Stomach (tissue), 4 donors: ENCODE results near the gene KRTCAP2.

Source experiments
- EP300 ChIP-seq: sonication (generic); formaldehyde crosslinking; IDR thresholded peaks from one replicate; pipeline ENCODE4 v1.6.1; 2017; ENCODE audit warnings: antibody characterized with exemption
- POLR2A ChIP-seq, 4 donors: fragments of 450-650 bp; IDR thresholded peaks; one replicate each; pipeline ENCODE4 v1.6.1; 2016; ENCODE audit warnings: antibody characterized with exemption in 4 of 4, control low read depth in 2 of 4, mild to moderate bottlenecking in 1 of 4, moderate library complexity in 1 of 4
- POLR2AphosphoS5 ChIP-seq, 3 donors: sonication (generic); formaldehyde crosslinking; IDR thresholded peaks; one replicate each; pipeline ENCODE4 v1.6.1; 2016; ENCODE audit warnings: antibody characterized with exemption in 3 of 3
- TF ChIP-seq, protein P1 (sequence below), 7 experiments: fragments of 450-650 bp in 4 of 7; fragments of 200-600 bp in 3 of 7; sonication (generic) in 3 of 7; IDR thresholded peaks; one replicate each; pipeline ENCODE4 v1.5.1; 2016 to 2019; ENCODE audit warnings: antibody characterized with exemption in 7 of 7, control low read depth in 2 of 7, mild to moderate bottlenecking in 1 of 7

- TF ChIP-seq, protein P1, sequence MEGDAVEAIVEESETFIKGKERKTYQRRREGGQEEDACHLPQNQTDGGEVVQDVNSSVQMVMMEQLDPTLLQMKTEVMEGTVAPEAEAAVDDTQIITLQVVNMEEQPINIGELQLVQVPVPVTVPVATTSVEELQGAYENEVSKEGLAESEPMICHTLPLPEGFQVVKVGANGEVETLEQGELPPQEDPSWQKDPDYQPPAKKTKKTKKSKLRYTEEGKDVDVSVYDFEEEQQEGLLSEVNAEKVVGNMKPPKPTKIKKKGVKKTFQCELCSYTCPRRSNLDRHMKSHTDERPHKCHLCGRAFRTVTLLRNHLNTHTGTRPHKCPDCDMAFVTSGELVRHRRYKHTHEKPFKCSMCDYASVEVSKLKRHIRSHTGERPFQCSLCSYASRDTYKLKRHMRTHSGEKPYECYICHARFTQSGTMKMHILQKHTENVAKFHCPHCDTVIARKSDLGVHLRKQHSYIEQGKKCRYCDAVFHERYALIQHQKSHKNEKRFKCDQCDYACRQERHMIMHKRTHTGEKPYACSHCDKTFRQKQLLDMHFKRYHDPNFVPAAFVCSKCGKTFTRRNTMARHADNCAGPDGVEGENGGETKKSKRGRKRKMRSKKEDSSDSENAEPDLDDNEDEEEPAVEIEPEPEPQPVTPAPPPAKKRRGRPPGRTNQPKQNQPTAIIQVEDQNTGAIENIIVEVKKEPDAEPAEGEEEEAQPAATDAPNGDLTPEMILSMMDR (IDR thresholded peaks at IDR 0.05) = no peak
- TF ChIP-seq POLR2A (IDR thresholded peaks at IDR 0.05) = no peak
- no peak for TF ChIP-seq EP300
- no peak for TF ChIP-seq POLR2AphosphoS5 (IDR thresholded peaks at IDR 0.05)
Measured at GRCh38 chr1:155200920-155201319, 27.8 kb upstream of the KRTCAP2 start.
